Measurements from ENCODE around the gene SLC16A6. TPM values are rescaled to one million over a fixed set of nuclear protein-coding genes. Genes with fewer than 3 reads are reported as not detected.
"Not testable (repeated sequence)": the region's sequence is repeated elsewhere in the genome, so short reads cannot be mapped to it uniquely, and the experiment has no call there.

Gene SLC16A6
- total RNA-seq, 1 donor from 2014 or later: 11.0 TPM

- intact Hi-C loops (cut with micrococcal nuclease): loop anchor here (2.0 kb wide), 1 partner anchor 218 kb away; the partner anchor contains the start of gene WIPI1
- Mint-ChIP-seq H3K27ac (peak overlapping the region; percentile 99), H3K27me3 (no peaks in the 10 kb centered on the region), H3K9me3 (no peaks in the 10 kb centered on the region), H3K36me3 (ENCODE audit: low read depth) (peaks cover 6% of the 10 kb centered on the region), H3K4me1 (peaks cover 70% of the 10 kb centered on the region), H3K4me3 (peak overlapping the region; percentile 60)
- TF ChIP-seq CTCF (IDR thresholded peaks at IDR 0.05): no peak
- ATAC-seq (ENCODE audit: low read depth) (no peak), DNase-seq (no peak)
- ChIA-PET POLR2A (interaction anchor here (1.3 to 8.4 kb wide), 7 partner anchors 10 to 50 kb away, joined by 5 to 285 read pairs (median 29); partner anchors contain the start of genes AMZ2, ARSG and SLC16A6), CTCF (interaction anchor here (1.3 to 2.3 kb wide), 3 partner anchors 9 to 53 kb away, joined by 3 to 10 read pairs (median 3); partner anchors contain the start of genes AMZ2 and ARSG)
Observed at GRCh38 chr17:68238871-68239253, 52.1 kb downstream of the SLC16A6 start.

GRCh38 chr17:68238164-68238870, 52.6 kb downstream of the SLC16A6 start:
- H3K27ac Mint-ChIP-seq: peak overlapping the region; percentile 99
- H3K36me3 Mint-ChIP-seq (ENCODE audit: low read depth): peaks cover 6% of the 10 kb centered on the region
- TF ChIP-seq CTCF (IDR thresholded peaks at IDR 0.05): no peak
- no peak for DNase-seq
- no peaks in the 10 kb centered on the region for H3K9me3 Mint-ChIP-seq
- CTCF ChIA-PET: interaction anchor here (1.3 to 2.4 kb wide), 4 partner anchors 9 to 53 kb away, joined by 3 to 16 read pairs (median 12); partner anchors contain the start of genes AMZ2 and ARSG
- no peaks in the 10 kb centered on the region for H3K27me3 Mint-ChIP-seq
- H3K4me3 Mint-ChIP-seq: peak overlapping the region; percentile 79
- peaks cover 72% of the 10 kb centered on the region for H3K4me1 Mint-ChIP-seq
- POLR2A ChIA-PET: interaction anchor here (0.6 to 8.4 kb wide), 18 partner anchors 10 to 213 kb away, joined by 3 to 285 read pairs (median 11); partner anchors contain the start of genes AMZ2, ARSG and SLC16A6
- intact Hi-C loops (cut with micrococcal nuclease): loop anchor here (2.0 kb wide), 1 partner anchor 218 kb away; the partner anchor contains the start of gene WIPI1
- no peak for ATAC-seq (ENCODE audit: low read depth)

GRCh38 chr17:68237369-68238163, 53.4 kb downstream of the SLC16A6 start:
- intact Hi-C loops (cut with micrococcal nuclease): loop anchor here (1.0 to 2.0 kb wide), 8 partner anchors 10 to 219 kb away; partner anchors contain the start of genes KPNA2 and WIPI1
- ChIA-PET CTCF (interaction anchor here (1.2 to 2.4 kb wide), 5 partner anchors 10 to 54 kb away, joined by 3 to 16 read pairs (median 10); partner anchors contain the start of genes AMZ2 and ARSG), POLR2A (interaction anchor here (0.6 to 8.4 kb wide), 24 partner anchors 9 to 220 kb away, joined by 3 to 285 read pairs (median 7); partner anchors contain the start of genes AMZ2, ARSG and SLC16A6)
- DNase-seq: peak; percentile 67
- peak; percentile 82 for ATAC-seq (ENCODE audit: low read depth)
- not testable (repeated sequence) for H3K9me3 Mint-ChIP-seq; H3K36me3 Mint-ChIP-seq (ENCODE audit: low read depth); H3K27me3 Mint-ChIP-seq
- Mint-ChIP-seq H3K27ac (peak overlapping the region; percentile 99), H3K4me1 (peaks cover 79% of the 10 kb centered on the region), H3K4me3 (peak overlapping the region; percentile 79)

- H3K27me3 Mint-ChIP-seq; H3K9me3 Mint-ChIP-seq; intact Hi-C loops (cut with micrococcal nuclease); H3K36me3 Mint-ChIP-seq (ENCODE audit: low read depth); ATAC-seq (ENCODE audit: low read depth): not testable (repeated sequence)
- peak; percentile 32 for DNase-seq
- ChIA-PET CTCF (interaction anchor here (0.7 kb wide), 1 partner anchor 59 kb away, joined by 3 read pairs; no protein-coding TSS in a partner anchor), POLR2A (interaction anchor here (0.6 to 8.4 kb wide), 10 partner anchors 10 to 210 kb away, joined by 3 to 285 read pairs (median 20); partner anchors contain the start of genes AMZ2, ARSG and SLC16A6)
- Mint-ChIP-seq H3K4me1 (peaks cover 74% of the 10 kb centered on the region), H3K27ac (peak overlapping the region; percentile 93), H3K4me3 (peak overlapping the region; percentile 56)
Observed at GRCh38 chr17:68235336-68235791, 55.6 kb downstream of the SLC16A6 start.

- ChIA-PET POLR2A (interaction anchor here (0.6 to 8.4 kb wide), 10 partner anchors 10 to 54 kb away, joined by 4 to 285 read pairs (median 14); partner anchors contain the start of genes AMZ2, ARSG and SLC16A6), CTCF (interaction anchor here (0.7 to 1.1 kb wide), 2 partner anchors 9 to 58 kb away, joined by 3 to 4 read pairs; no protein-coding TSS in a partner anchor)
- H3K9me3 Mint-ChIP-seq; DNase-seq; H3K27me3 Mint-ChIP-seq; H3K36me3 Mint-ChIP-seq (ENCODE audit: low read depth); intact Hi-C loops (cut with micrococcal nuclease): not testable (repeated sequence)
- Mint-ChIP-seq H3K4me1 (peaks cover 72% of the 10 kb centered on the region), H3K4me3 (peak overlapping the region; percentile 56), H3K27ac (peak overlapping the region; percentile 93)
- ATAC-seq (ENCODE audit: low read depth): peak; percentile 22
Observed at GRCh38 chr17:68234726-68235335, 56.1 kb downstream of the SLC16A6 start.

GRCh38 chr17:68232741-68233140, 58.2 kb downstream of the SLC16A6 start:
- peak overlapping the region; percentile 65 for H3K27ac Mint-ChIP-seq

More at GRCh38 chr17:68232741-68233140, 58.2 kb downstream of the SLC16A6 start:
- H3K4me1 Mint-ChIP-seq: peaks cover 72% of the 10 kb centered on the region
- H3K9me3 Mint-ChIP-seq; intact Hi-C loops (cut with micrococcal nuclease); CTCF ChIA-PET; ATAC-seq (ENCODE audit: low read depth); H3K4me3 Mint-ChIP-seq; DNase-seq; H3K27me3 Mint-ChIP-seq: not testable (repeated sequence)
- POLR2A ChIA-PET: interaction anchor here (1.1 to 8.4 kb wide), 6 partner anchors 8 to 32 kb away, joined by 3 to 285 read pairs (median 16); partner anchors contain the start of gene AMZ2
- peaks cover 19% of the 10 kb centered on the region for H3K36me3 Mint-ChIP-seq (ENCODE audit: low read depth)
